Measurements from ENCODE around the gene GABRB1. TPM values are rescaled to one million over a fixed set of nuclear protein-coding genes. Genes with fewer than 3 reads are reported as not detected.

Gene GABRB1
- total and polyA plus RNA-seq, 8 donors = 0.17 to 0.48 (median 0.32) TPM; not detected in 4

DNA sequence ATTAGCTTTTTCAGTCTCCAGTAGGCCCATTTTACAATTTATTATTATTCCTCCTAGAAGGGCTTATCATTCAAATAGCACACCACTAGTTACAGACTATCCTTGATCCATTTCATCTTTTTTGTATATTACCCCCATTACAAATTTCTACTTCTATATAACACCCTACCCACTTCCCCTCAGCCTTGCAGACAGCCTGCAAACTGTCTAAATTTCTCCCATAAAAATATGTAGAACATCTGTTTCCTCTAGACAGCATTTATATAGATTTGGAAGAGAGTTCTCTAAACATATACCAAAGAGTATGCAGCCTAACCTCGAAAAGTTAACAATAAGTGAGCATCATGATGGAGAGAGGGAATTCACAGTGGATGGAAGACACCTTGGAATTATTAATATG, 401.4 kb downstream of the GABRB1 start:
- TF ChIP-seq, protein P1, sequence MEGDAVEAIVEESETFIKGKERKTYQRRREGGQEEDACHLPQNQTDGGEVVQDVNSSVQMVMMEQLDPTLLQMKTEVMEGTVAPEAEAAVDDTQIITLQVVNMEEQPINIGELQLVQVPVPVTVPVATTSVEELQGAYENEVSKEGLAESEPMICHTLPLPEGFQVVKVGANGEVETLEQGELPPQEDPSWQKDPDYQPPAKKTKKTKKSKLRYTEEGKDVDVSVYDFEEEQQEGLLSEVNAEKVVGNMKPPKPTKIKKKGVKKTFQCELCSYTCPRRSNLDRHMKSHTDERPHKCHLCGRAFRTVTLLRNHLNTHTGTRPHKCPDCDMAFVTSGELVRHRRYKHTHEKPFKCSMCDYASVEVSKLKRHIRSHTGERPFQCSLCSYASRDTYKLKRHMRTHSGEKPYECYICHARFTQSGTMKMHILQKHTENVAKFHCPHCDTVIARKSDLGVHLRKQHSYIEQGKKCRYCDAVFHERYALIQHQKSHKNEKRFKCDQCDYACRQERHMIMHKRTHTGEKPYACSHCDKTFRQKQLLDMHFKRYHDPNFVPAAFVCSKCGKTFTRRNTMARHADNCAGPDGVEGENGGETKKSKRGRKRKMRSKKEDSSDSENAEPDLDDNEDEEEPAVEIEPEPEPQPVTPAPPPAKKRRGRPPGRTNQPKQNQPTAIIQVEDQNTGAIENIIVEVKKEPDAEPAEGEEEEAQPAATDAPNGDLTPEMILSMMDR (IDR thresholded peaks at IDR 0.05) = no peak
- intact Hi-C loops (cut with DNase I) = no loop called here
- ATAC-seq (no peak), DNase-seq (no peak)
- H3K36me3 ChIP-seq = no peaks in the 10 kb centered on the region
- no peaks in the 10 kb centered on the region for H3K9me3 ChIP-seq
- no peaks in the 10 kb centered on the region for H3K27me3 ChIP-seq
- no peaks in the 10 kb centered on the region for H3K4me1 ChIP-seq
- H3K27ac ChIP-seq = no peak overlapping the region
- no peak overlapping the region for H3K4me3 ChIP-seq

DNA sequence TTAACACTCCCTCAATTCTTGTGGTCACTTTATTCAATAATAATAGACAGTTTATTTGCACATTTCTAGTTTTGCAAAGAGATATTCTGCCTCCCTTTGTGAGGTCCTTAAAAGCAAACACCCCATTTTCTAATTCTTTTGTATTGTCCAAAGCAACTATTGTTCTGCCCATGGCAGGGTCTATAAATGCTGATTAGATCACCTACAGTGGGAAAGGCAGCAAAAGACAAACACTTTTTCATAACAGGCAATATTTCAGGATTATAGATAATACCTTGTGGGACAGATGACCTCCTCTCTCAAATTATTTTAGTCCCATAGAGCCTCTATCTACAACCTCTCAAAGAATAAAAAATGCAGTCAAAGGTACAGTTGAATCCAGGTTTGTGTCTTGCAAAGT, 403.6 kb downstream of the GABRB1 start:
- no peak overlapping the region for H3K27ac ChIP-seq
- no peaks in the 10 kb centered on the region for H3K9me3 ChIP-seq
- H3K4me1 ChIP-seq = no peaks in the 10 kb centered on the region
- H3K36me3 ChIP-seq = no peaks in the 10 kb centered on the region
- TF ChIP-seq, protein P1 (IDR thresholded peaks at IDR 0.05) = no peak
- H3K27me3 ChIP-seq = no peaks in the 10 kb centered on the region
- DNase-seq (no peak), ATAC-seq (no peak)
- H3K4me3 ChIP-seq = no peak overlapping the region
- intact Hi-C loops (cut with DNase I) = no loop called here

DNA sequence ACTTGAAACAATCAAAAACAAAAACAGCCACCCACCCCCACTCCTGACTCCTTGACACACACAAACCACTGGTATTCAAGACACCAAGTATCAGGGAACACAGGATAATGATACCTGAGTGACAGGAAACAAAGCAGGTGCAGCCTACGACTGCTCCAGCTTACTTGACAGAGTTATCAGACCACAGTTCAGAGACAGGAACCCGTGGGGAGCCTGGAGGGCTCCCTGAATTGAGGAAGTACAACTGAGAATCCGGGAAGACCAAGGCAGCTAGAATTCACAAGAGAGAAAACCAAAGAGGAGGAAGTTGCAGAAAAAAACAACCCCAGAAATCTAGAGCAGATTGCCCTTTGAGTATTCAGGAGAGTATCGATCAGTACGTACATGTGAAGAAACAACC, 411.6 kb downstream of the GABRB1 start:
- Histone ChIP-seq H3K27me3 (no peaks in the 10 kb centered on the region), H3K36me3 (no peaks in the 10 kb centered on the region), H3K4me3 (no peak overlapping the region), H3K4me1 (peaks cover 0 to 9% of the 10 kb centered on the region in 2 donors), H3K9me3 (no peaks in the 10 kb centered on the region), H3K27ac (peak overlapping the region in 1 of 2 donors; percentile 59)
- ATAC-seq (peak; percentile 44), DNase-seq (no peak)
- intact Hi-C loops (cut with DNase I) = no loop called here
- TF ChIP-seq, protein P1 (IDR thresholded peaks at IDR 0.05) = no peak

DNA sequence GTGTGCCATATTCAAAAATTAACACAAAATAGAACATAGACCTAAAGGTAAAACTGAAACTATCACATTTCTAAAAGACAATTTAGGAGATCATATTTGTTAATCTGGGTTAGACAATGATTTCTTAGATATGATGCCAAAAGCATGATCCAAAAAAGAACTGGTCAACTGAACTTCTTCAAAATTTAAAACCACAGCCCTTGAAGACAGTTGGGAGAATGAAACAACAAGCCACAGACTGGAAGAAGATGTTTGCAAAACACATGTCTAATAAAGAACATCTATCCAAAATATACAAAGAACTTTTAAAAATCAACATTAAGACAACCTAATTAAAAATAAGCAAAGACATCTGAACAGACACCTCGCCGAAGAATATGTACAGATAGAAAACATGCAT, 412.7 kb downstream of the GABRB1 start:
- intact Hi-C loops (cut with DNase I) = no loop called here
- TF ChIP-seq, protein P1 (IDR thresholded peaks at IDR 0.05) = no peak
- Histone ChIP-seq H3K4me1 (peaks cover 0 to 9% of the 10 kb centered on the region in 2 donors), H3K27me3 (no peaks in the 10 kb centered on the region), H3K27ac (no peak overlapping the region), H3K9me3 (no peaks in the 10 kb centered on the region), H3K36me3 (no peaks in the 10 kb centered on the region), H3K4me3 (no peak overlapping the region)
- DNase-seq = no peak
- no peak for ATAC-seq

DNA sequence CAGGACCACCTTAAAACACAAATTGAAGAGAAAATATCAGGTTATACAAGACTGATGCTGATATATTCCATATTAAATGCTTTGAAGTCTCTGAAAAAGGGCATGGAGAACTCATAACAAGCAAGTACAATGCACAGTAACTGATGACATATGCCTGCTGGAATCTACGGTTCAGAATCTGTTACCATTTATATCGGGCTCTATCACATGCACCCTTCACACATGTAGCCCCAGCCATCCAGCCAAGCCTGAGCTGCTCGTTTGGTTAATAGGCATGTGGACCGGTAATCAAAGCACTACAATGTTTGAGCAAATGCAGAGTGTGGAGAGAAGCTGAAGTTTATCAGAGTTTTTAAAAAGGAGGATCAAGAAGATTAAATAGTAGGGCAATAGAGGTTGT, 420.3 kb downstream of the GABRB1 start:
- Histone ChIP-seq H3K4me1 (no peaks in the 10 kb centered on the region), H3K4me3 (no peak overlapping the region), H3K27me3 (no peaks in the 10 kb centered on the region), H3K9me3 (no peaks in the 10 kb centered on the region), H3K36me3 (peaks cover 0 to 60% of the 10 kb centered on the region in 2 donors), H3K27ac (no peak overlapping the region)
- DNase-seq (no peak), ATAC-seq (no peak)
- TF ChIP-seq, protein P1 (IDR thresholded peaks at IDR 0.05) = no peak
- intact Hi-C loops (cut with DNase I) = no loop called here

All from left lung (tissue), 10 donors.